NCI-H446 (cell line): Measurements from ENCODE around the gene CLNK.
"Not testable (repeated sequence)": the region's sequence is repeated elsewhere in the genome, so short reads cannot be mapped to it uniquely, and the experiment has no call there.

Source experiments
- DNase-seq, 2 experiments: peaks; one replicate each; lab custom pipeline; 2025; lab: John Stamatoyannopoulos, UW

CLNK gene

DNA sequence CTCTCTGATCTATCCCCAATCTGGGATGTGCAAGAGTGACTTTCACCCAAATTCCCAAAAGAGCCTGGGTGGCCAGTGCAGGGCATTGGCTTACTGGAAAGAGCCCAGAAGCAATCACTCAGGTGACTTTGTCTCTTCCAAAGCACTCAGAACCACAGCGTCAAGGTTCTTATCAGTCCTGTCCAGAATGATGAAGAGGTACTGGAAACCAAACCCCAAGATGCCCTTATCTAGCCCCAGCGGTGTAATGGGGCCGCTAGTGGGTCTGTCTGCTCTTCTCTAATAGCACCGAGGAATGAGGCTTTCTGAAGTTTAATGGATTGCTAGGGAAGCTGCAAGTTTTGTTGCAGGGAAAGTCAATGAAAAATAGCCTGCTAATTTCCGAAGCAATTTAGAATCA, 21.6 kb downstream of the CLNK start:
- no peak for DNase-seq

DNA sequence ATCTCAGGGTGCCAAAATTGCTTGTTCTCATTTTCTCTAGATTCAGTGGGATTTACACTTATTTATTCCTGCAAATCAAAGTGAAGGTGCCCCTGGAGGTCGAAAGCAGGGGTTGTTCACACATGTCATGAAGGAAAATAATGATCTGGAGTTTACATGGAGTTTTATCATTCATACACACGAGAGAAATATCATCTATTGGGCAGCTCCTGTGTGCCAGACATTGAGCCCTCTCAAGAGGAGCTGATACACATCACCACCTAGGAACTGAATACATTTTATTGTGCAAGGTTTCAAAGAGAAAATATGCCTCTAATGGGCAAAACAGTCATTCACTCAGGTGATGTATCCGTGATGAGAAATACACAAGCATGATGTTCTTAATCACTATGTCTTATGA, 23.5 kb downstream of the CLNK start:
- no peak for DNase-seq

DNA sequence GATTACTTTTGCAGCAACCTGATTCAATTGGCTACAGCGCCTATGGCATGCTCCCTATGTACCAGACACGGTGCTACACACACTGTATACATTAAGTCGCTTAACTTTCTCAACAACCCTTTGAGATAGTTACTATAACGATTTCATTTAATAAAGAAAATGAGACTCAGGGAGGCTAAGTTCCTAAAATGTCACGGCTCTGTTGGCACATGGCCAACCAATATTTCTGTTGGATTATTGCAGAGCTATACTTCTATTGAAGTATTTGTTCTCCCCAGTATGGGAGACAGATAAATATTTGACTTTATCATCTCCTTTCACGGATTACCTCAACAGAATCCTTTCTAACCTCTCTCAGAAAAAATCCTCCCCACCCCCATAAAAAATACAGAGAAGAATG, 25.3 kb downstream of the CLNK start:
- DNase-seq, result no peak

DNA sequence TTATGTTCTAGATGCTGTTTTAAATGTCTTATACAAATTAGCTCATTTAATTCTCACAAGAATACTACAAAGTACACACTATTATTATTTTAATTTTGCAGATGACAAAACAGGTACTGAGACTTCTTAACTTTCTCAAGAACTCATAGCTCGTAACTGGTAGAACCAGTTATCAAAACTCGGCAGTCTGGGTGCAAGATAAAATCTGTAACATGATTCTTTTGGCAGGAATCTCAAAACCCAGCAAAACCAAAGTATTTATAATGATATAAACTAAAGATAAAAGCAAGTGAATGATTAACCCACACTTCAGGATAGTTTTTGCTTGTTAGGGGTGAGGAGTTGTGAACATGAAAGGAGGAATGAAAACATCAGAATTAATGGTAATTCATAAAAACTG, 27.6 kb downstream of the CLNK start:
- DNase-seq, result no peak

DNA sequence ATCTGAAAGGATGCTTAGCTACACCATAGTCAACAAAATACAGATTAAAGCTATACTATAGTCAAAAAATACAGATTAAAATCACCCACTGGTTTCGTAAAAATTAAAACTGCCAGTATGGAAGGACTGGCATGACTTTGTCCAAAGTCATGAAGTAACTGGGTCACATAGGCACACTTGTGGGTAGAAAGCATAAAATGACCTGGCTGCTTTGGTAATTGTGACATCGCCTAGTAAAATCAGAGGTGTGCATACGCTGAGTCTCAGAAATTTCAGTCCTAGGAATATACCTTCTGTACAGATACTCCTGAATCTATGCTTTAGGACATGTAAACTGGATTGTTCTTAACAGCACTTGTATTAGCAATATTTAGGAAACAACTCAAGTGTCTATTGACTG, 28.1 kb downstream of the CLNK start:
- no peak for DNase-seq

DNA sequence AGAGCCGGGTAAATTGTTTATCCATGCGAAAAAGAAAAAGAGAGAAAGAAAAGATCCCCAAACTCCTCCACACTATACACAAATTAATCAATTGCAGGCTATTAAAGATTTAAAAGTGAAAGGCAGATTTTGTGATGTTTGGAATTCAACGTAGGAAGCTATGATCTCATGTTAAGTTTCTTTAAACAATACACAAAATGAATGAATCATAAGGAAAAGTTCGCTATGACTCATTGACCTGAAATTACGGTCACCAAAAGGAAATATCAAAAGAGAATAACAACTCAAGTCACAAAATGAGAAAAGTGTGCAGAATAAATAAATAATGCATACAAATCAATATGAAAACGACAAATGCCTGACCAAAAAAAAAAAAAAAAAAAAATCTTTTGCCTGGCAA, 28.6 kb downstream of the CLNK start:
- no peak for DNase-seq

DNA sequence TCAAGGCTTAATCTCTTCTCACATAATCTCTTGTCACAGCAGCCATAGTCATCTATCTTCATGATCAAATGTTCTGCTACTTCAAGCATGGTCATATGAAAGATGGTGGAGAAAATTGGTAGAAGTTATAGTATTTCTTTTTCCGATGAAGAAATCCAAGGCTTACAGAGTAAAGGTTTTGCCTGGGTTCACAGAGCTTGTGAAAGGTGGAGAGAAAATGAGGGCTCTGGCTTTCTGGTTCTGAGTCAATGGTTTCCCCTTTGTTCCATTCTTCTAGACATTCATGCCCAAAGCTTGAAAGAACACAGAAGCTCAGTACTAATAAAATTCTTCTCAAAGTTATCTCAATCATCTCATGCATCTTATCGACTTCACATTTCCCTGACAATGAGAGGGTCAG, 36.1 kb downstream of the CLNK start:
- DNase-seq, result no peak

DNA sequence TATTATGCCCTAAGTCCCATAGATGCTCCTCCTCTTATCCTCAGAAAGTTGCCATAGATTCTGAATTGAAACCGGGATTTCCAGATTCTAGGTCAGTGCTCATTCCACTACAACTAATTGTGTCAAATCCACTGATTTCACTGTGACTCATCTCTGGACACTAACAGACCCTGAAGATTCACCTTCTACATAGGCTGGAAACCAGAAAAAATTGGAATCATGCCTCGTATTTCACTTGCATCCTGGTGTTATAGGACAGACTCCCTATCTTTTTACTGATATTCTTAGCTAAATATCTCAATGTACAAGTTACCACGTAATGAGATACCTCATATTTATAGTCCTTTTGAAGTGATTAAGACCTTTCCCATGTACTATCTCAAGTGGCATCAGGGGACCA, 36.7 kb downstream of the CLNK start:
- no peak for DNase-seq

DNA sequence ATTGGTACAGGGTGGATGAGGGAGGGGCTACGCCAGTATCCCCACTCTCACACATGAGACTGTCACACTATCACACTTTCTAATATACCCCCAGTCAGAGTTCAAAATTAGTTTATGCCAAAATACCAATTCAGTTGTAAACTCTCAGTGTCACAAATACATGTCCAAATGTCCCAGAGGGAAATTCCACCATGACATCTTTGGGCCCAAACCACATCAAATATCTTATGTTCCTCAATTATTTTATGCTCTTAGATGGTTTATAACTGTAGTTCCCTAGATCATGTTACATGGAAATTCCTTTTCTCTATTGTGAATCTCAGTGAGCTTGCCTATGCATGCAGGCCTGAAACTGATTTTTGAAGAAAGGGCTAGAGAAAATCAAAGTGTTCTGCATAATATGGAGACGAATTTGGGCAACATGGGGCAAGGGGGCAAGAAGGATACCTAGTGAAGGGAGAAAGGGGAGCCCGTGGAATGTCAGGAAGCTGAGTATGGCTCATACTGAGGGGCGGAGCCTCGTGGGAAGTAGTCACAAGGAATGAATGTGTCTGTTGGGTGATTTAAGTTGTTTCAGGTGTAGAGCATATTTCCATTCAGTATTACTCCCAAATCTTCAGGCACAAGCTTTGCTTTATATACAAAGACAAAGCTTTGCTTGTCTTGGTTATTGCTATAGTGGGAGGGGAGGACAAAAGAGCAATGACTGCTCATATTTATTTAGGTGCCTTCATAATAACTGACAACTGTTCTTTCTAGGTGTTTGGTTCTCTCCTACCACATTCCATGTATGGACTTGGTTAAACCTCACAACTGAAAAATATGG, 40.8 kb downstream of the CLNK start:
- DNase-seq, result no peak

DNA sequence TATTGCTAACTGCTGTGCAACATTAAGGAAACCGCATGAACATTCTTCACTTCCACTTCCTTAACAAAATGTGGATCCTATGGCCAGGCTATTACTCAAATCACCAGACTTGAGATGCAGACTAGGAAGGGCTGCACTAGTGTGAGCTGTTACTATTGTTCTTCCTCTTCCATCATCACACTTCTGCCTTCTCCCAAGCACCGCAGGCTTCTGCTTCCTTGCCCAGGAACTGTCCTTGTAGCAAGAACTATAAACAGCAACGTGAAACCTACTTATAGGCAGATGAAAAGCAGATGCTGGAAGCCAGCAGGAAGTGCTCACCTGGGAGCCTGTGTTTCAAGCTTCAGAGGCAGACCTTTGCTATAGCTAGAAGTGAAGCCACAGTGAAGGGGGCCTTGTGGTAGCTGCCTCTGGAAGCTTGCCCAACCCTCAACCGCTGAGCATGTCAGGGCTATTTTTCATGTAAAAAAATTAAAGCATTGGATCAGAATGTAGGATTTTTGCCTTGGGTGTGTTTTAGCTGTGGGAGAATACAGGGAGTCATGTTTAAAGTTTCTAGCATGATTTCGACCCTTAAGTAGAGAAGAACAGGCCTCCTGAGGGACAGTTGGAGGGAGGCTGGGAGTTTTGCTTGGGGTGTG, 43.9 kb downstream of the CLNK start:
- DNase-seq, result no peak

DNA sequence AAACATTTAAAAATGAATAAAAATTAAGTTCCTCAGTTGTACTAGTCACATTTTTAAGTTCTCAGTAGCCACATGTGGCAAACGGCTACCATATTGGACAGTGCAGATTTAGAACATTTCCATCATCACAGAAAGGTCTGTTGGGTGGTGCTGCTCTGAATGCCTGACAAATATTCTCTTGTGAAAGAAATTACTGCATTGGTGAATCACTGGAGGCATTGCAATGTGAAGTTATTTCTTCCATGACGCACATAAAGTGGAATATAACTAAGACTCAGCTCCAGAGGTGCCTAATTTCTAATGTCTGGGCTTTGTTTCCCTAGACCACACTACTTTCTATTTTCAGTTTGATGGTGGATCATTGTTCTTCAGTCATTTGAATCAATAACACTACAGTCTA, 44.9 kb downstream of the CLNK start:
- DNase-seq, result no peak

DNA sequence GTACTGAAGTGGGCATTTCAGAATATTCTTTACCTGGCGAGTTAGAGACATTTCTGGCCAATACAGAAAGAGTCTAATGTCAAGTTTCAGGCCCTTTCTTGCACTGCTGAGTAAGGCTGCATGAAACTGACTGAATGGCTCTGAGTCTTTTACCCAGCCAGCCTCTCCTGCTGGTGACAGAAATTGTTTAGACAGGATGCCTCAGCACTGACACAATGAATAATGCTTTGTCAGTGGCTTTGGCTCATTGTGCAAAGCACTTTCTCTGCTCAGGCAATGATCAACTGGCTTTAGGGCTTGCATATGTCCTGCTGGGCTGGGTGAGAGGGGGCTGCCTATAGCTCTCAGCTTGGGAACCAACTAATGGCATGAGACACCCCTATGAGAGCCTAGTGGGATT, 45.5 kb downstream of the CLNK start:
- no peak for DNase-seq

DNA sequence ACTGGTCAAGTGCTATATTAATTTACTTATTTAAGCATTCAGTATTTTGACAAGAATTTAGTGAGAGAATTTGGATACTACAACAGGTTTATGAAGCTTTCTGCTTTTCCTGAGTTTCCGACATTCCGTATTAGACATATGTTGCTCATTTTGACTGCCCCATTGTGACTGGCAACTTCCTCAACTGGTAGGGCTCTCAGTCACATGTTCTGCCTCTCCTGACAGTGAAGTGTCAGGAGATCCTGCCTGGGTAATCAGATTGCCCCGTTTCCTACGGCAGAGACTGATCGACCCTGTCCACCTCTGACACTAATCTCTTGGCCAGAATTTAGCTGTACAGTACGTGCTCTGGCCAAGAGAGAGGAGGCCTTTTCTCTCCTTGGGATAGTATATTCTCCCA, 49.5 kb downstream of the CLNK start:
- no peak for DNase-seq

DNA sequence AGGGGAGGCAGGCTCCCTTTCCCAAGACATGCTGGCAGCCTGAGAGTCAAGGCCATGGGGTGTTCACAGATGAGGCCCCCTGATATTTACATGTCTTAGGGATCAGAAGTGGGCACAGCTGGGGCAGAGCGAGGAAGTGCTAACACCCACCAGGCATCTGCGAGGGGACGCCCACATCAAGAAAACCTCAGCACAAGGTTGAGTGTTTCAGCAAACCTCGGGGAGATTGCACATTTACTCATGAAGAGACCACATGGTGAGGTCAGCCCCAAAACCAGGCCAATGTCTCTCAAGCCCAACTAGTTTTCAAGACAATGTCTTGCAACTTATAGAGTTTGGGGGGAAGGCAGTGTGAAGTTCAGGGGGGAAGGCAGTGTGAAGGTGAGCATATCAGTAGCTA, 55.2 kb downstream of the CLNK start:
- no peak for DNase-seq

DNA sequence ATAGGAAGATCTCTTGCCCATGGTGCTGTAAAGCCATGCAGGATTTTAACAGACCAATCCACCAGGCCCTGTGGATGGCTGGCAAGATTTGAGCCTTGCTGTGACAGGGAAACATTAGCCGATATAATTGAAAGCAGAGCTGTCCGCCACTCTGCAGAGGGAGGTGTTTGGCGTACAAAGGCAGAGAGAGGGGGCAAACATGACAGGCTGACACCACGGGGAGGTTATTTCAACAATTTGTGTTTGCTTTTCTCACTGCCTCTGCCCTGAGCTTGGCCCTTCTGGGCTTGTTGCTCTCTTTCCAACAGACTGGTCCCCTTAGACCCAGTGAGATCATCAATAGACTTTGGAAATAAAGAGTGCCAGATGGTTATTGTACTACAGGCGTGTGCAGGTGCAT, 59.4 kb downstream of the CLNK start:
- DNase-seq, result peak in 1 of 2 experiments; percentile 40

DNA sequence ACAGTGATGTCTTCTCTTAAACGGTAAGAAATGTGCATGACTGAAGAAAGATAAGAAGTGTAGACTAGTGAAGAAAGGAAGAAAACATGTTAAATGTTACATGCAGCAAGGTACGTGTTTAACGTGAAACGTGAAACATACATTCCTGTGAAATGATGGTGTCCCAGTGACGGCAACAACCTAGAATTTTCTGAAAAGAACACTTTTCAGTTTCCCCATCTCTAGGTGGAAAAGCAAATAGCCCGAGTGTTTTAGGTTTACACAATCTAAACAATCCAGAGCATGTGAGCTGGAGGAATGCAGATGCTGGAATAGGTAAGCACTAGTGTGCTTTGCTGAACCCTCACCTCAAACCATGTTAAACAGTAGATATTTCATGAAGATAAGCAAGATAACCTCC, 60.7 kb downstream of the CLNK start:
- no peak for DNase-seq

DNA sequence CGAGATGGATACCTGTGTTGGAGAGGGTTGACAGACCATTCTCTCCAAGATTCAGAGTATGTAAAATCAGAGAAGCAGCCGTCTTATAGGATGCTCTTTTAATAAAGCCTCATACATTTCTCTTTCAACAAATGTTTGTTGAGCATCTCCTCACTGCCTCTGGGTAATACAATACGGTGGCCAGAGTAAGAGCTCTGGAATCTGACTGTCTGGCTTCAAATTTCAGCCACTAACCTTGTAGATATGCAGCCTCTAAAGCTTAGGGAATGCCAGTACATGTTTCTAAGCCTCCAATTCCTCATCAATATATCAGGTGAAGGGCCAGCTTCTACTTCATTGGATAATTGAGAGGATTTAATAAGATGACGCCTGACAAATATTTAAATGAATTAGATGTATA, 61.3 kb downstream of the CLNK start:
- no peak for DNase-seq

DNA sequence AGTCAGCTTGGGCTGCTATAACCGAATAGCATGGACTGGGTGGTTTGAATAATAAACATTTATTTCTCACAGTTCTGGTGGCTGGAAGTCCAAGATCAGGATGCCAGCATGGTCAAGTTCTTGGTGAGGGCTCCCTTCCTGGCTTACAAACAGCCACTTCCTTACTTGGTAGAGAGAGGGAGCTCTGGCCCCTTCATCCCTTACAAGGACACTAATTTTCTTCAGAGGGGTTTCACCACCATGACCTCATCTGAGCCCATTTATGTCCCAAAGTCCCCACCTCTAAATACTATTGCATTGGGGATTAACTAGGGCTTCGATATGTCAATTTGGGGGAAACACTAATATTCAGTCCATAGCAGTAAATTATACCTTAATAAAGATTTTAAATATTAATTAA, 61.8 kb downstream of the CLNK start:
- peak in 1 of 2 experiments; percentile 6 for DNase-seq

DNA sequence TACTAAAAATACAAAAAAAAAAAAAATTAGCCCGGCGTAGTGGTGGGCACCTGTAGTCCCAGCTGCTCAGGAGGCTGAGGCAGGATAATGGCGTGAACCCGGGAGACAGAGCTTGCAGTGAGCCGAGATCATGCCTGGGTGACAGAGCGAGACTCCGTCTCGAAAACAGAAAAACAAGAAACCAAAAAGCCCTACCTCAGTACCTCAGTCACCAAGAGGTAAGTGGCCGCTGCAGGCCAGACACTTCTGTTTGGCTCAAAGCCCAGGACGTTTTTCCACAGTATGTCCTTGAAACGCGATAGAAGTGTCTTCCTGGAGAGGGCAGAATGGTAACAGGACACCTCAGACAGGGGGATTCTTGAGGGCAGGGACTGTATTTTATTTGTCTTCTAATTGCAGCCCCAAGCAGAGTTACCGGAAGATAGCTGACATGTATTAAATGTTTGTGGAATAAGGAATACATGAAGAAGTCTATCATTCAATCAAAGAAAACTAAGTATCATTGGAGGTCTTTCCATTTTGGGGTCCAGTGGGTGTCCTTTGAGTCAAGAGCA, 63.6 kb downstream of the CLNK start:
- DNase-seq, result no peak

DNA sequence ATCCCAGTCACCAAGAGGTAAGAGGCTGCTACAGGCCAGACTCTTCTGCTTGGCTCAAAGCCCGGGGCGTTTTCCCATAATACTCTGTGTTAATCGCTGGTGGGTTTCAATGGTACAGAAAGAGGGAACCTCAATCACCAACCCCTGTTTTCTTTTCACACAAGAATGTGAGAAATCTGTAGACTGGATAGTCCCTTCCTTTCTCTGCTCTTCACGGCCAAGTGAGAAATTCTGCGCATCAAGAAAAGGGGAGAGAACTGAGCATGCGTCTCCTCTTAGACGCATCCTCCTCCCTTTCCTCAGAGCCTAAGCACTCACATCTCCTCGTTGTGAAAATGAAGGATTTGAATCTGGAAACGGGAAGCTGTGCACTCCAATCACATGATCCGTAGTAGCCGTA, 64.7 kb downstream of the CLNK start:
- DNase-seq, result no peak

DNA sequence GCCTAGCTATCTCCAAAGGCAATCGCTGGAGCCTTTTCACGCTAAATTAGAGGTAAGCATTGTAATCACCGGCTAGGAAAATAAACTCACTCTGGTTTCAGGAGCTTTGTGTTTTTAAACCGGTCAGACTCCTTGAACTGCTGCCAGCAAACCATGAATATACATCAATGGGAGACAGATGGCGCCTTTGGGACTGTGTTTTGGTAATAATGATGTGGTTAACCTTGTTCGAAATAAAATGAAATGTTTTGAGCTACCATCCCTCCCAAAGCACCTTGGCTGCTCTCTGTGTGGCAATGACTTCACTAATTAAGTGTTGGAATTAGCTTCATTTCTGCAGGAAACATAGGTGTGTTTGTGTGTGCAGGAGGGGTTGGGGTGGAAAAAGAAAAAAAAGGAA, 65.3 kb downstream of the CLNK start:
- DNase-seq, result peak in 1 of 2 experiments; percentile 70

DNA sequence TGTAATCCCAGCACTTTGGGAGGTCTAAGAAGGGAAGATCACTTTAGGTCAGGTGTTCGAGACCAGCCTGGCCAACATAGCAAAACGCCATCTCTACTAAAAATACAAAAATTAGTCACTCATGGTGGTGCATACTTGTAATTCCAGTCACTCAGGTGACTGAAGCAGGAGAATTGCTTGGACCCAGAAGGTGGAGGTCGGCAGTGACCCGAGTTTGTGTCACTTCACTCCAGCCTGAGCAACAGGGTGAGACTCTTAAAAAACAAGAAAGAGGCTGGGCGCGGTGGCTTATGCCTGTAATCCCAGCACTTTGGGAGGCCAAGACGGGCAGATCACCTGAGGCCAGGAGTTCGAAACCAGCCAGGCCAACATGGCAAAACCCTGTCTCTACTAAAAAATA, 69.6 kb downstream of the CLNK start:
- not testable (repeated sequence) for DNase-seq

DNA sequence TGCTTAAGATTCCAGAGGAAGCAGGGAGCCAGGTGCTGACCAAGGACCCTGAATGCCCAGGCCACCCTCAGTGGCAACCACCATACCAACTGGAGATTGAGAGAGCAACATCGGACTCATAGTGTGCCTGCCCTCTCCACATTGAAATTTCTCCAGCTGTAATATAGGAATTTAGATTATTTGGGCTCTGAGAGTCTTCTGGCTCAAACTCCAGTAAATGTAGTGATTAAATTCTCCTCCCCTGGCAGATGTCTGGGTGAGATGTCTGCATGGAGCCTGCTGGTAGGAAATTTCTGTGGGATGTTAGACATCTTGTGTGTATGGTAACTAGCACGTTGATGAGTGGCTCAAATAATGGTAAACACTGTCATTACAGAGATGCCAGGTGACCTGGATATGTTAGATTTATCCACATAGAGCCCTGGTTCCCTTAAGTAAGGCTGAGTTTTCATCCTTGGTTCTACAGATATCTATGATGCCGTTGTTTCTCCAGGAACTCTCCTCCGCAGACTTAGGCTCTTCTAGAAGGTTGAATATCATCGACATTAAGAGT, 70.6 kb downstream of the CLNK start:
- DNase-seq, result no peak
